ENCODE measurements around the gene PDXP. TPM values are rescaled to one million over a fixed set of nuclear protein-coding genes. Genes with fewer than 3 reads are reported as not detected.

The PDXP gene
- total RNA-seq, 1 experiment from 2014 or later, result 24.5 TPM

GRCh38 chr22:37672920-37673455 is 14.5 kb downstream of the PDXP start:
- Histone ChIP-seq H3K9me3 (no peaks in the 10 kb centered on the region), H3K4me3 (ENCODE audit: low read depth, low read length) (no peak overlapping the region), H3K36me3 (ENCODE audit: control insufficient read depth, insufficient read depth, low read length) (no peaks in the 10 kb centered on the region), H3K4me1 (peaks cover 9% of the 10 kb centered on the region; the same call in 1 of the 2 replicates), H3K27me3 (replicated peaks; ENCODE audit: control insufficient read depth, insufficient read depth, low read length) (no peaks in the 10 kb centered on the region)
- TF ChIP-seq, protein P1, sequence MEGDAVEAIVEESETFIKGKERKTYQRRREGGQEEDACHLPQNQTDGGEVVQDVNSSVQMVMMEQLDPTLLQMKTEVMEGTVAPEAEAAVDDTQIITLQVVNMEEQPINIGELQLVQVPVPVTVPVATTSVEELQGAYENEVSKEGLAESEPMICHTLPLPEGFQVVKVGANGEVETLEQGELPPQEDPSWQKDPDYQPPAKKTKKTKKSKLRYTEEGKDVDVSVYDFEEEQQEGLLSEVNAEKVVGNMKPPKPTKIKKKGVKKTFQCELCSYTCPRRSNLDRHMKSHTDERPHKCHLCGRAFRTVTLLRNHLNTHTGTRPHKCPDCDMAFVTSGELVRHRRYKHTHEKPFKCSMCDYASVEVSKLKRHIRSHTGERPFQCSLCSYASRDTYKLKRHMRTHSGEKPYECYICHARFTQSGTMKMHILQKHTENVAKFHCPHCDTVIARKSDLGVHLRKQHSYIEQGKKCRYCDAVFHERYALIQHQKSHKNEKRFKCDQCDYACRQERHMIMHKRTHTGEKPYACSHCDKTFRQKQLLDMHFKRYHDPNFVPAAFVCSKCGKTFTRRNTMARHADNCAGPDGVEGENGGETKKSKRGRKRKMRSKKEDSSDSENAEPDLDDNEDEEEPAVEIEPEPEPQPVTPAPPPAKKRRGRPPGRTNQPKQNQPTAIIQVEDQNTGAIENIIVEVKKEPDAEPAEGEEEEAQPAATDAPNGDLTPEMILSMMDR (IDR thresholded peaks at IDR 0.05; ENCODE audit: insufficient read depth in 1 of 2, low read depth in 1 of 2, low read length in 1 of 2, severe bottlenecking in 1 of 2, unreplicated experiment in 1 of 2), result no peak
- DNase-seq, result no peak
- CTCF ChIA-PET, result no interaction called here
- H3K4me1 Mint-ChIP-seq (ENCODE audit: low read depth, unreplicated experiment), result peaks cover 7% of the 10 kb centered on the region
- H3K27ac Mint-ChIP-seq (ENCODE audit: unreplicated experiment), result no peak overlapping the region
- POLR2A ChIA-PET, result no interaction called here
- intact Hi-C loops (cut with micrococcal nuclease; ENCODE audit: unreplicated experiment), result no loop called here
- H3K36me3 Mint-ChIP-seq (ENCODE audit: insufficient read depth, unreplicated experiment), result peaks cover 16% of the 10 kb centered on the region
- H3K9me3 Mint-ChIP-seq (ENCODE audit: unreplicated experiment), result no peaks in the 10 kb centered on the region
- H3K27me3 Mint-ChIP-seq (ENCODE audit: insufficient read depth, unreplicated experiment), result no peaks in the 10 kb centered on the region
- no peak overlapping the region for H3K4me3 Mint-ChIP-seq (ENCODE audit: unreplicated experiment)
- no TSS peak for BruUV-seq (replicated peaks)

- CTCF ChIA-PET, result no interaction called here
- peaks cover 7% of the 10 kb centered on the region for H3K4me1 Mint-ChIP-seq (ENCODE audit: low read depth, unreplicated experiment)
- H3K36me3 Mint-ChIP-seq (ENCODE audit: insufficient read depth, unreplicated experiment), result peaks cover 6% of the 10 kb centered on the region
- no peak overlapping the region for H3K4me3 ChIP-seq (ENCODE audit: low read depth, low read length)
- H3K27me3 Mint-ChIP-seq (ENCODE audit: insufficient read depth, unreplicated experiment), result no peaks in the 10 kb centered on the region
- peaks cover 9% of the 10 kb centered on the region; the same call in 1 of the 2 replicates for H3K4me1 ChIP-seq
- no peak overlapping the region for H3K27ac Mint-ChIP-seq (ENCODE audit: unreplicated experiment)
- DNase-seq, result no peak
- no peak overlapping the region for H3K4me3 Mint-ChIP-seq (ENCODE audit: unreplicated experiment)
- TF ChIP-seq, protein P1 (IDR thresholded peaks at IDR 0.05; ENCODE audit: insufficient read depth in 1 of 2, low read depth in 1 of 2, low read length in 1 of 2, severe bottlenecking in 1 of 2, unreplicated experiment in 1 of 2), result no peak
- no TSS peak for BruUV-seq (replicated peaks)
- no peaks in the 10 kb centered on the region for H3K9me3 Mint-ChIP-seq (ENCODE audit: unreplicated experiment)
- POLR2A ChIA-PET, result no interaction called here
- no peaks in the 10 kb centered on the region for H3K36me3 ChIP-seq (ENCODE audit: control insufficient read depth, insufficient read depth, low read length)
- no peaks in the 10 kb centered on the region for H3K9me3 ChIP-seq
- intact Hi-C loops (cut with micrococcal nuclease; ENCODE audit: unreplicated experiment), result no loop called here
- H3K27me3 ChIP-seq (replicated peaks; ENCODE audit: control insufficient read depth, insufficient read depth, low read length), result no peaks in the 10 kb centered on the region
Measured at GRCh38 chr22:37674248-37674647, 15.7 kb downstream of the PDXP start.

DNA sequence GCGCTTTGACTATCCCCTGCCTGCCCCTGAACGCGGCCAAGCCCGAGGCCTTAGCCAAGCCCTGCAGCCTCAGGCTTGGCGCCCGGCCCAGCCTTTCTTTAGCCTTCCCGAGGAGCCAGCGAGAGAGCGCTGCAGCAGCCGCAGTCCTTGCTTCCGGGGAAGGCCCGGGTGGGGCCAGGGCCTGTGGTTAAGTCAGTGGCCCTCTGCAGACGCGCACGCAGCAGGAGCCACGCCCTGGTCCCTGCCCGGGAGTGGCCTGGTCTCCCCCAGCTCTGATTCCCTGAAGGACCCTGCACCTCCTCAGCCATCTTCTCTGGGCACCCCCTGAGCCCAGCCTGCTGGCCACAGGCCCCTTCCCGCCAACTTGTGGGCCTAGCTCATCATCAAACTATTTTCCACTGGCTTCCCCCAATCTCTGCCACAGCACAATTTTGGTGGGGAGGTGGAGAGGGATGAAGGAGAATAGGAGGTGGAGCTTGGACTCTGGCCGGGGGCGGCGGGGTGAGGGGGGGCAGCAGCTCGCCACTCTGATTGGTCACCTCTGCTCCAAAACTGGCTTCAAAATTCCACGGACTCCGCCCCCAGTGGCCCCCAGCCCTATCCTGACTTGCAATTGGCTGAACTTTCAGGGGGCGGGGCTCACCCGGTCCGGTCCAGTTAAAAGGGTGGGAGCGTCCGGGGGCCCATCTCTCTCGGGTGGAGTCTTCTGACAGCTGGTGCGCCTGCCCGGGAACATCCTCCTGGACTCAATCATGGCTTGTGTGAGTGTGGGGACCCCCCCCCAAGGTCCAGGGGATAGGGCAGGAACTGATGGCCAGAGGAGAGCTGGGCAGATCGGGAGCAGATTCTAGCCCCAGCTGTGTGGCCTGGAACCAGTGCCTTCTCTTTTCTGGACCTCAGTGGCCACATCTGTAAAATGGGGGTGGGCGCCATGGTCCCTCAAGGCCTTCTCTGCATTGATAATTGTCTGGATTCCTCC is 16.7 kb downstream of the PDXP start, which contains the start of gene LGALS1:
TSS of gene LGALS1 (plus strand) at position 686 of the 979 bp plus-strand sequence. CDS start at position 753, 67 bp downstream.
- TF ChIP-seq, protein P1 (IDR thresholded peaks at IDR 0.05; ENCODE audit: insufficient read depth in 1 of 2, low read depth in 1 of 2, low read length in 1 of 2, severe bottlenecking in 1 of 2, unreplicated experiment in 1 of 2), result no peak
- H3K27me3 ChIP-seq (replicated peaks; ENCODE audit: control insufficient read depth, insufficient read depth, low read length), result no peaks in the 10 kb centered on the region
- CTCF ChIA-PET, result interaction anchor here (0.6 kb wide), 2 partner anchors 22 to 291 kb away, joined by 3 read pairs; no protein-coding TSS in a partner anchor
- BruUV-seq (replicated peaks), result no TSS peak
- Mint-ChIP-seq H3K9me3 (ENCODE audit: unreplicated experiment) (no peaks in the 10 kb centered on the region), H3K27me3 (ENCODE audit: insufficient read depth, unreplicated experiment) (no peaks in the 10 kb centered on the region), H3K36me3 (ENCODE audit: insufficient read depth, unreplicated experiment) (peaks cover 6% of the 10 kb centered on the region), H3K4me3 (ENCODE audit: unreplicated experiment) (peak within 1 kb of the TSS; percentile 79), H3K4me1 (ENCODE audit: low read depth, unreplicated experiment) (peaks cover 7% of the 10 kb centered on the region), H3K27ac (ENCODE audit: unreplicated experiment) (peak within 1 kb of the TSS; percentile 65)
- peaks cover 9% of the 10 kb centered on the region; the same call in 1 of the 2 replicates for H3K4me1 ChIP-seq
- H3K9me3 ChIP-seq, result no peaks in the 10 kb centered on the region
- H3K4me3 ChIP-seq (ENCODE audit: low read depth, low read length), result peak within 1 kb of the TSS; percentile 53; the same call in 1 of the 2 replicates
- POLR2A ChIA-PET, result interaction anchor here (0.5 to 0.6 kb wide), 2 partner anchors 98 to 150 kb away, joined by 3 to 9 read pairs; no protein-coding TSS in a partner anchor
- peak in 1 of 2 experiments; percentile 31 for DNase-seq
- no peaks in the 10 kb centered on the region for H3K36me3 ChIP-seq (ENCODE audit: control insufficient read depth, insufficient read depth, low read length)
- intact Hi-C loops (cut with micrococcal nuclease; ENCODE audit: unreplicated experiment), result no loop called here
